Ishikawa (cell line): Measurements from ENCODE around the gene RAB6B.

ENCODE experiments used
- CEBPB ChIP-seq: IDR thresholded peaks from 2 replicates; pipeline ENCODE4 v1.6.1; 2012
- CREB1 ChIP-seq: IDR thresholded peaks from 2 replicates; pipeline ENCODE4 v1.6.1; 2012; ENCODE audit warnings: low read depth
- EGR1 ChIP-seq: IDR thresholded peaks from 2 replicates; pipeline ENCODE4 v1.6.1; 2012
- EP300 ChIP-seq: IDR thresholded peaks from 2 replicates; pipeline ENCODE4 v1.6.1; 2012; ENCODE audit warnings: borderline replicate concordance
- FOXM1 ChIP-seq: IDR thresholded peaks from 2 replicates; pipeline ENCODE4 v1.6.1; 2012; ENCODE audit warnings: low read depth, borderline replicate concordance
- MAX ChIP-seq: IDR thresholded peaks from 2 replicates; pipeline ENCODE4 v1.6.1; 2012
- NFIC ChIP-seq: IDR thresholded peaks from 2 replicates; pipeline ENCODE4 v1.6.1; 2012
- RAD21 ChIP-seq: IDR thresholded peaks from 2 replicates; pipeline ENCODE4 v1.6.1; 2012; ENCODE audit warnings: low read depth
- REST ChIP-seq: IDR thresholded peaks from 2 replicates; pipeline ENCODE4 v1.6.1; 2012; ENCODE audit warnings: low read depth, mild to moderate bottlenecking
- TAF1 ChIP-seq: IDR thresholded peaks from 2 replicates; pipeline ENCODE4 v1.6.1; 2012; ENCODE audit warnings: low read depth, mild to moderate bottlenecking
- TCF12 ChIP-seq: IDR thresholded peaks from 2 replicates; pipeline ENCODE4 v1.6.1; 2012; ENCODE audit warnings: low read depth
- TEAD4 ChIP-seq: IDR thresholded peaks from 2 replicates; pipeline ENCODE4 v1.6.1; 2012
- USF1 ChIP-seq: IDR thresholded peaks from 2 replicates; pipeline ENCODE4 v1.6.1; 2012
- YY1 ChIP-seq: IDR thresholded peaks from 2 replicates; pipeline ENCODE4 v1.6.1; 2012; ENCODE audit warnings: low read depth
- ZBTB7A ChIP-seq: IDR thresholded peaks from 2 replicates; pipeline ENCODE4 v1.6.1; 2012; ENCODE audit warnings: low read depth

The RAB6B gene

GRCh38 chr3:133935843-133936769 is 40.4 kb upstream of the RAB6B start:
- TF ChIP-seq EGR1 (no peak), TCF12 (no peak), RAD21 (no peak), REST (no peak), USF1 (no peak), TAF1 (no peak)

DNA sequence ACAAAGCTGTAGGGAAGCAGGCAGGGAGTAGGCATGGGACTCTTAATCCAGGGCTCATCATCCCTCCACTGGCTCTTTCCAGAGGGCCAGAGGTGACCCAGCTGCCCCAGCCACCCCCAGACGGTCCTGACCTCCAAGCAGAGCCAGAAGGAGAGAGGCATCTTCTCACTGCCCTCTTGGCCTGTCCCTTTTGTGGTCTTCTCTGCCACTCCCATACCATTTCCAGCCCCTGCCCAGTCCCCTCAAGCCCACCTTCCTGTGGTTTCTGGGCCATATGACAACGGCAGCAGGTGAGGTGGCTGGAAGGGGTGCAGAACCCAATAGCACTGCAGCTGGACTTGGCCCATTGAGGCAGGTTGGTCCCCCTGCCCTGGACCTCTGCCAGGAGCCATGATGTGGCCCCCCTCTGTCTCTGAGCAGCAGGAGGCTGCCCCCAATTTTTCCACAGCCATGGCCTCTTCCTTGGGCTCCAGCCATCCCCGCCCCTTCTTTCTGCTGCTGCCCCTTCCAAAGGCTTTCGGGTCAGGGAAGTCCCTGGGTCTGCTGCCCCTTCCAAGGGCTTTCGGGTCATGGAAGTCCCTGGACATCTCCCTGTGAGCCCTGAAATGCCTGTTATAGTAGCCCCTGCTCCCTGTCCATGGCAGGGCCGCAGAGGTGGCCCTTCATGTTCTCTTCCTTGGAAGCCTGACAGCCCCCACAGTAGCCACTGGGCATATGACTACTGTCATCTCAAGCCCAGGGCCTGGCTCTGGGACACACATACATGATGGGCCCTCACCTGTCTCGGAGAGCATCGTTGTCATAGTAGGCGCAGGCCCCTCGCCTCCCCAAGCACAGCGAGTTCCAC is 39.5 kb upstream of the RAB6B start:
- TF ChIP-seq YY1 (no peak), TCF12 (no peak)

GRCh38 chr3:133934073-133934970 is 38.6 kb upstream of the RAB6B start:
- TF ChIP-seq EGR1 (no peak), YY1 (no peak), CEBPB (no peak), NFIC (no peak), EP300 (no peak), CREB1 (no peak), ZBTB7A (no peak), TCF12 (no peak), REST (no peak), USF1 (no peak), TAF1 (no peak), RAD21 (no peak), MAX (no peak), FOXM1 (no peak), TEAD4 (no peak)

DNA sequence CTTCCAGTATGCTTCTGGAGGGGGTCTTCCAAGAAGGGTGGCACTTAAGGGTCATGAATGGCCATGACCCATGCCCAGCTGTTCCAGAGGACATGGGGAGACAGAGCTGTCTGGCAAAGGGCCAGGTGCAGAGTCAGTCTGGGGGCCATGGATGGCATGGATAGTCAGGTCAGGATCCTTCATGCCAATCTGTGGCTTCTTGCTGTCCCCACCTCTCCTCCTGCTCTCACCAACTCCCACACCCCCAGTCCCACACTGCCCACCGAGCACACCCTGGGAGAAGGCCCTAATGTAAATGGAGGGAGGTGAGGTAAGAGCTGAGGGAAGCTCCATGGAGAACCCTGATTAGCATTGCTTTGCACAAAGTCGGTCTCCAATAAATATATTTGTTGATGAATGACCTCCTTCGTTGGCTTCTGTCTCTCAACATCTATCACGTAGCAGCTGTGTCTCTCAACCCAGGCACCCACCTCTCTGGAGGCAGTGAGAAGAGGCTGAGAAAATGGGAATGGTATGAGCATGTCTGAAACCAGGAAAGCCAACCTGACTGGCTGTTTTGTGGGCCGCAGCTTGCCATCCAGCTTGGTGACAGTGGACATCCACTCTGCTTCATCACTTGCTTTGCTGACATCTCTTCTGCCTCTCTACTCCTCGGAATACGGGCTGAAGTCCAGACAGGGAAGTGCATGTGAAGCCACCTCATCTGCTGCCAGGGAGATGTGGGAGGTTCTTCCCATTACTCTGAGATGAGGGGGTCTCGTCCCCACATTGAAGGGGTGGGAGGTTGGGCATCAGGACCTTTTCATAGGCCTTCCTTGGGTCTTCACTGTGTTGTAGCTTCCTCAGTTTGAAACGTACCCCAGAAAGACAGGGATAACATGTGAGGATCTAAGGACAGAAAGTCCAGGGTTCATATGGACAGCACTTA is 37.7 kb upstream of the RAB6B start:
- TF ChIP-seq CREB1 (no peak), FOXM1 (no peak), REST (no peak)
